Urinary bladder (tissue), 4 donors: ENCODE data around the gene LALBA. TPM values are rescaled to one million over a fixed set of nuclear protein-coding genes. Genes with fewer than 3 reads are reported as not detected.
"Not testable (repeated sequence)": the region's sequence is repeated elsewhere in the genome, so short reads cannot be mapped to it uniquely, and the experiment has no call there.

Source experiments
- DNase-seq: peaks from one replicate; pipeline ENCODE4 v3.0.0-alpha.2; 2015; ENCODE audit errors: extremely low spot score
- H3K27ac ChIP-seq: one replicate; pipeline ENCODE4 v1.5.1; 2013; ENCODE audit warnings: low read depth, mild to moderate bottlenecking, moderate library complexity
- H3K36me3 ChIP-seq: one replicate; pipeline ENCODE4 v1.6.1; 2013; ENCODE audit warnings: mild to moderate bottlenecking, moderate library complexity; ENCODE audit not compliant: insufficient read depth
- H3K4me1 ChIP-seq: one replicate; pipeline ENCODE4 v1.6.1; 2013; ENCODE audit warnings: mild to moderate bottlenecking, moderate library complexity; ENCODE audit not compliant: insufficient read depth
- H3K4me3 ChIP-seq: one replicate; pipeline ENCODE4 v1.5.1; 2013; ENCODE audit warnings: low read depth, low read length
- WGBS: extraction: QIAGEN DNeasy Blood & Tissue Kit; methylation state at CpG from one replicate; pipeline ENCODE4 v1.1.7; 2013; 5-methylcytosine and 5-hydroxymethylcytosine counted together
- polyA plus RNA-seq: library from polyadenylated mRNA; stranded (reverse); fragments of 200-250 nt; gene quantifications from one replicate; pipeline ENCODE4 v1.2.3, GENCODE V29; 2013
- total RNA-seq: library from RNA; depleted of rRNA; stranded (reverse); fragments of >200 nt; gene quantifications from one replicate; pipeline ENCODE4 v1.2.3, GENCODE V29; 2014
- donor health status: healthy with polysubstance abuse.
- donor health status: healthy.

Gene LALBA
- total and polyA plus RNA-seq, 2 donors, result not detected

- Histone ChIP-seq H3K4me1 (no peaks in the 10 kb centered on the region), H3K36me3 (no peaks in the 10 kb centered on the region), H3K4me3 (no peak overlapping the region), H3K27ac (no peak overlapping the region)
- no peak for DNase-seq
- 66% methylated on average over 6 of the region's 6 CpGs for WGBS
Observed at GRCh38 chr12:48556631-48557030, 13.2 kb downstream of the LALBA start.

DNA sequence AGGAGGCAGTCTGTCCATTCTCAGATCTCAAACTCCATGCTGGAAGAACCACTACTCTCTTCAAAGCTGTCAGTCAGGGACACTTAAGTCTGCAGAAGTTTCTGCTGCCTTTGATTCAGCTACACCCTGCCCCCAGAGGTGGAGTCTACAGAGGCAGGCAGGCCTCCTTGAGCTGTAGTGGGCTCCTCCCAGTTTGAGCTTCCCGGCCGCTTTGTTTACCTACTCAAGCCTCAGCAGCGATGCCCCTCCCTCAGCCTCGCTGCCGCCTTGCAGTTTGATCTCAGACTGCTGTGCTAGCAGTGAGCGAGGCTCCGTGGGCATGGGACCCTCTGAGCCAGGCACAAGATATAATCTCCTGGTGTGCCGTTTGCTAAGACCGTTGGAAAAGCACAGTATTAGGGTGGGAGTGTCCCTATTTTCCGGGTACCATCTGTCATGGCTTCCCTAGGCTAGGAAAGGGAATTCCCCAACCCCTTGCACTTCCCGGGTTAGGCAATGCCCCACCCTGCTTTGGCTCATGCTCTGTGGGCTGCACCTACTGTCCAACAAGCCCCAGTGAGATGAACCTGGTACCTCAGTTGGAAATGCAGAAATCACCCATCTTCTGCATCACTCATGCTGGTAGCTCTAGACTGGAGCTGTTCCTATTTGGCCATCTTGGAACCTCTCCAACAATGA, 16.0 kb downstream of the LALBA start:
- DNase-seq, H3K27ac ChIP-seq, H3K4me1 ChIP-seq, H3K4me3 ChIP-seq, H3K36me3 ChIP-seq: not testable (repeated sequence)
- WGBS, result 64% methylated on average over 11 of the region's 11 CpGs

DNA sequence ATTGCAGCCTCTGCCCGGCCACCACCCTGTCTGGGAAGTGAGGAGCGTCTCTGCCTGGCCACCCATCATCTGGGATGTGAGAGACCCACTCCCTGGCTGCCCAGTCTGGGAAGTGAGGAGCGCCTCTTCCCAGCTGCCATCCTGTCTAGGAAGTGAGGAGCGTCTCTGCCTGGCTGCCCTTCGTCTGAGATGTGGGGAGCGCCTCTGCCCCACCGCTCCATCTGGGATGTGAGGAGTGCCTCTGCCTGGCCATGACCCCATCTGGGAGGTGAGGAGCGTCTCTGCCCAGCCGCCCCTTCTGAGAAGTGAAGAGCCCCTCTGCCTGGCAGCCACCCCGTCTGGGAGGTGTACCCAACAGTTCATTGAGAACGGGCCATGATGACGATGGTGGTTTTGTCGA, 18.2 kb downstream of the LALBA start:
- not testable (repeated sequence) for DNase-seq, H3K27ac ChIP-seq, H3K4me1 ChIP-seq, H3K36me3 ChIP-seq, H3K4me3 ChIP-seq
- 85% methylated on average over 13 of the region's 13 CpGs for WGBS

GRCh38 chr12:48547012-48547411, 22.8 kb downstream of the LALBA start:
- not testable (repeated sequence) for H3K27ac ChIP-seq, H3K4me1 ChIP-seq, DNase-seq, H3K36me3 ChIP-seq, H3K4me3 ChIP-seq
- 82% methylated on average over 2 of the region's 3 CpGs for WGBS

DNA sequence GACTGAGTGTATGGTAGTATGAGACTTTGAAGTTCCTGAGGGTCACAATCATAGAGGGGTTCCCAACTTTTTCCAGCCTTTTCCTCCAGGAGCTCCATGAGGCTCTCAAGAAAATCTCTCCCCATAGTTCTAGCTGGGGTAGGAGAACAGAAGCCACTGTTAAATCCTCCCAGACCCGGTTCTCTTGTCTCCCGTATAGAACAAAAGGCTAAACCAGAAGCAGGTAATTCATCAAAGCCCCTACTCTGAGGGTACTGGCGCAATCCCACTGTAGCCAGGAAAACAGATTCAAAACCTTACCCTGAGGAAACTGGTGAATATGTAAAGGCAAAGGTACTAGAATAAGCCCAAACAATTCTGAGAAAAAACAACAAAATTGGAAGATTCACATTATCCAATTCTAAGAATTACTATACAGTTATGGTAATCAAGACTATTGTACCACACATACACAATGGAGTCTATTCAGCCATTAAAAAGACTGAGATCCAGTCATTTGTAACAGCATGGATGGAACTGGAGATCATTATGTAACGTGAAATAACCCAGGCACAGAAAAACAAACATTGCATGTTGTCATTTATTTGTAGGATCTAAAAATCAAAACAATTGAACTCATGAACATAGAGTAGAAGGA, 23.9 kb downstream of the LALBA start:
- 60% methylated on average over 4 of the region's 4 CpGs for WGBS
- no peak for DNase-seq
- Histone ChIP-seq H3K36me3 (no peaks in the 10 kb centered on the region), H3K4me1 (no peaks in the 10 kb centered on the region), H3K4me3 (no peak overlapping the region), H3K27ac (no peak overlapping the region)

- no peaks in the 10 kb centered on the region for H3K36me3 ChIP-seq
- H3K4me1 ChIP-seq, result no peaks in the 10 kb centered on the region
- no peak overlapping the region for H3K27ac ChIP-seq
- H3K4me3 ChIP-seq, result no peak overlapping the region
- DNase-seq, result no peak
- 50% methylated on average over 8 of the region's 8 CpGs for WGBS
Observed at GRCh38 chr12:48542300-48542928, 27.4 kb downstream of the LALBA start.

DNA sequence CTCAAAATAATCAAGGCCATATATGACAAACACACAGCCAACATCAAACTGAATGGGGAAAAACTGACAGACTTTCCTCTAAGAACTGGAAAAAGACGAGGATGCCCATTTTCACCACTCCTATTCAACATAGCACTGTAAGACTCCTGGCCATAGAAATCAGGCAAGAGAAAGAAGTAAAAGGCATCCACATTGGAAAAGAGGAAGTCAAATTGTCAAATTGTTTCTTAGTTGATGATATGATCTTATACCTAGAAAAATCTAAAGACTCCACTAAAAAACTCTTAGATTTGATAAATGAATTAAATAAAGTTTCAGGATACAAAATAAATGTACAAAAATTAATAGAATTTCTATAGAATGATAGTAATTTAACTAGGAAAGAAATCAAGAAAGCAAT, 33.2 kb downstream of the LALBA start:
- H3K4me1 ChIP-seq, result no peaks in the 10 kb centered on the region
- H3K4me3 ChIP-seq, result no peak overlapping the region
- H3K36me3 ChIP-seq, result no peaks in the 10 kb centered on the region
- H3K27ac ChIP-seq, result no peak overlapping the region
- 90% methylated on average over 1 of the region's 1 CpG for WGBS
- DNase-seq, result no peak

- H3K4me3 ChIP-seq, result no peak overlapping the region
- no peaks in the 10 kb centered on the region for H3K36me3 ChIP-seq
- H3K27ac ChIP-seq, result no peak overlapping the region
- DNase-seq, result no peak
- H3K4me1 ChIP-seq, result no peaks in the 10 kb centered on the region
Observed at GRCh38 chr12:48532601-48533000, 37.2 kb downstream of the LALBA start.

DNA sequence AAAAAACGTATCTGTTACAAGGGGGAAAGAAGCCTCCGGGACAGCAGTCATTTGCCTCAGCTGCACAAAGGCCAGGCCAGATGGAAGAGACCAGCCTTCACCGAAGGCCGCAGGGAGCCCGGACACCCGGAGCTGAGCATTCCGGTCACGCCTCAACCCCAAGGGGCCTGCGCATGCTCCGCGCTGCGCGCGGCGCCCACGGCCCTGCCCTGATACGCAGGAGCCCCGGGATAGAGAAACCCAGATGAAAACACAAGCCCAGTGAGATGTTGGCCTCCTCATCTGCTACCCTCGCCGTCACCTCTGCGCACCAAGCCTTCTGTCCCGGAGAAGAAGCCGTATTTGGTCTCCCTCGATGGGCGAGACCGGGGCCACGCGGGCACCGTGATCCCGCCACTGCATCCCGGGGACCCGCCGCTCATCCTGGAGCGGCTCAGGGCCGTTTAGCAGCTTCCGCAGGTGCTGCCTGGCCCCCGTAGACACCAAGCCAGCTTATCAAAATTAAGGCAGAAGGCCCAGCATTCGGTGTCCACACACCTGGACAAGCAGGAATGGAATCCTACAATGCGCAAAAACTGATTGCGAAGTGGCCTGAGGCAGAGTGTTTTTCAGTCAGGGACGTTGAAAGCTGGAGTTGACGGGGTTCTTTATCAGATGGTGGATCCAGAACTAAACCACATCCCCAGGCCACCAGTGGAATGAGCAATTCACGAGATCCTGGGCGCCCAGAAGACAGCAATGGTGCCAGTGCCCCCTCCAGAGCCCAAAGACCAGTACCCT, 41.8 kb downstream of the LALBA start:
- Histone ChIP-seq H3K36me3 (no peaks in the 10 kb centered on the region), H3K4me3 (no peak overlapping the region), H3K27ac (no peak overlapping the region), H3K4me1 (no peaks in the 10 kb centered on the region)
- WGBS, result 93% methylated on average over 44 of the region's 44 CpGs
- no peak for DNase-seq

DNA sequence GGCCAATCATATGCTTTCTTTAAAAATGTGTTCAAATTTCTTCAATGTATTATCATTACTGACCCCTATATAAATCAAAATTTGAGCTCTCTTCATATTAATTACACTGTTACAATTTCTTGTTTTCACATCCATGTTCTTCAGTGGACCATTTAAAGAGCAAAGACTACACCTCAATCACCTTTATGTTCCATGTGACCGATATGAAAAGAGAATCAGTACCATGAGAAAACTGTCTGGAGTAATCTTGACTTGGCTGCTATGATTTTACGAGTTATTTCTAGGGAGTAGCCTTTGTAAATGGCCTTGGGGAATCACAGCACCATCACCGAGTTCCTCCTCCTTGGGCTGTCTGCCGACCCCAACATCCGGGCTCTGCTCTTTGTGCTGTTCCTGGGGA, 44.5 kb downstream of the LALBA start, which contains the start of gene OR8S1:
Gene OR8S1, plus strand, starts transcription at position 301 of the 400 bp plus-strand sequence. Its CDS starts 0 bp downstream, at position 301.
- WGBS, result 80% methylated on average over 5 of the region's 5 CpGs
- no peak within 1 kb of the TSS for H3K4me3 ChIP-seq

DNA sequence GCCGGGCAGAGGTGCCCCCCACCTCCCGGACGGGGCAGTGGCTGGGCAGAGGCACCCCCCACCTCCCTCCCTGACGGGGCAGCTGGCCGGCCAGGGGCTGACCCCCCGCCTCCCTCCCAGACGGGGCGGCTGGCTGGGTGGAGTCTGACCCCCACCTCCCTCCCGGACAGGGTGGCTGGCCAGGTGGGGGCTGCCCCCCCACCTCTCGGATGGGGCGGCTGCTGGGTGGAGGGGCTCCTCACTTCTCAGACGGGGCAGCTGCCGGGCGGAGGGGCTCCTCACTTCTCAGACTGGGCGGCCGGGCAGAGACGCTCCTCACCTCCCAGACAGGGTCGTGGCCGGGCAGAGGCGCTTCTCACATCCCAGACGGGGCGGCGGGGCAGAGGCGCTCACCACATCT, 49.5 kb downstream of the LALBA start:
- not testable (repeated sequence) for H3K4me1 ChIP-seq, DNase-seq, H3K27ac ChIP-seq, H3K4me3 ChIP-seq, H3K36me3 ChIP-seq
- 91% methylated on average over 24 of the region's 24 CpGs for WGBS

More for the DNA sequence above, 44.5 kb downstream of the LALBA start, which contains the start of gene OR8S1:
- no peak for DNase-seq
- no peaks in the 10 kb centered on the region for H3K36me3 ChIP-seq
- no peak within 1 kb of the TSS for H3K27ac ChIP-seq
- no peaks in the 10 kb centered on the region for H3K4me1 ChIP-seq
